OCI-LY1 (cell line): ENCODE data around the gene MACROD2.

Source experiments
- CTCF ChIP-seq: fragments of 200-600 bp; sonication (generic), shearing (Covaris generic); IDR thresholded peaks from 2 replicates; pipeline ENCODE4 v1.5.1; 2017; ENCODE audit warnings: mild to moderate bottlenecking, antibody characterized with exemption, low read length, moderate library complexity, mixed read lengths
- EZH2 ChIP-seq: fragments of 200-600 bp; sonication (generic), shearing (Covaris generic); IDR thresholded peaks from 2 replicates; pipeline ENCODE4 v1.8.0; 2017; ENCODE audit warnings: borderline replicate concordance, mixed run types, mild to moderate bottlenecking, antibody characterized with exemption, low read length, moderate library complexity, mixed read lengths

- TF ChIP-seq CTCF = no peak
- TF ChIP-seq EZH2 = no peak
Measured at GRCh38 chr20:16007164-16007563, 2011.8 kb downstream of the MACROD2 start.
